Measurements from ENCODE around the gene TENM3.

The TENM3 gene

GRCh38 chr4:182705389-182705788 is 462.2 kb downstream of the TENM3 start:
- H3K4me3 ChIP-seq (ENCODE audit: low read depth, low read length): no peak overlapping the region
- TF ChIP-seq, protein P1, sequence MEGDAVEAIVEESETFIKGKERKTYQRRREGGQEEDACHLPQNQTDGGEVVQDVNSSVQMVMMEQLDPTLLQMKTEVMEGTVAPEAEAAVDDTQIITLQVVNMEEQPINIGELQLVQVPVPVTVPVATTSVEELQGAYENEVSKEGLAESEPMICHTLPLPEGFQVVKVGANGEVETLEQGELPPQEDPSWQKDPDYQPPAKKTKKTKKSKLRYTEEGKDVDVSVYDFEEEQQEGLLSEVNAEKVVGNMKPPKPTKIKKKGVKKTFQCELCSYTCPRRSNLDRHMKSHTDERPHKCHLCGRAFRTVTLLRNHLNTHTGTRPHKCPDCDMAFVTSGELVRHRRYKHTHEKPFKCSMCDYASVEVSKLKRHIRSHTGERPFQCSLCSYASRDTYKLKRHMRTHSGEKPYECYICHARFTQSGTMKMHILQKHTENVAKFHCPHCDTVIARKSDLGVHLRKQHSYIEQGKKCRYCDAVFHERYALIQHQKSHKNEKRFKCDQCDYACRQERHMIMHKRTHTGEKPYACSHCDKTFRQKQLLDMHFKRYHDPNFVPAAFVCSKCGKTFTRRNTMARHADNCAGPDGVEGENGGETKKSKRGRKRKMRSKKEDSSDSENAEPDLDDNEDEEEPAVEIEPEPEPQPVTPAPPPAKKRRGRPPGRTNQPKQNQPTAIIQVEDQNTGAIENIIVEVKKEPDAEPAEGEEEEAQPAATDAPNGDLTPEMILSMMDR (IDR thresholded peaks at IDR 0.05; ENCODE audit: low read depth, low read length): no peak

DNA sequence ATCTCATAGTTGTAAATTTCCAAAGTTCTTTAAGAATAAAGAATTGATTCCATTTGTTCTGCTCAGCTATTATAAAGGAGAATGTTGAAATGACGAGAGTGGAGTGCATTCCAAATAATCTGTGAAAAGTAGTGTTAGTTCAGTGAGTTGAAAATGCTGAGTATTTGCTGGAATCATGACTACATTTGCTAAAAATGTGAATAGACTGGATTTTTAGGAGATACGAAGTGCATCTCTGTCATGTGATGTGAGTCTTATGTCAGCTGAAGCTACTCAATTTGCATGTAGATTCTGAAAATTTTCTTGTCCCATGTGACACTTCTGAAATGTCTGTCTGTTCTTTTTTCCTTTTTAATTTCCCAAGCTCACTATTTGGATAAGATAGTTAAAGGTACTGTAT is 468.0 kb downstream of the TENM3 start:
- TF ChIP-seq, protein P1 (IDR thresholded peaks at IDR 0.05; ENCODE audit: low read depth, low read length): no peak
- H3K4me3 ChIP-seq (ENCODE audit: low read depth, low read length): no peak overlapping the region

GRCh38 chr4:182715548-182715947 is 472.3 kb downstream of the TENM3 start:
- no peak overlapping the region for H3K4me3 ChIP-seq (ENCODE audit: low read depth, low read length)
- TF ChIP-seq, protein P1 (IDR thresholded peaks at IDR 0.05; ENCODE audit: low read depth, low read length): no peak

DNA sequence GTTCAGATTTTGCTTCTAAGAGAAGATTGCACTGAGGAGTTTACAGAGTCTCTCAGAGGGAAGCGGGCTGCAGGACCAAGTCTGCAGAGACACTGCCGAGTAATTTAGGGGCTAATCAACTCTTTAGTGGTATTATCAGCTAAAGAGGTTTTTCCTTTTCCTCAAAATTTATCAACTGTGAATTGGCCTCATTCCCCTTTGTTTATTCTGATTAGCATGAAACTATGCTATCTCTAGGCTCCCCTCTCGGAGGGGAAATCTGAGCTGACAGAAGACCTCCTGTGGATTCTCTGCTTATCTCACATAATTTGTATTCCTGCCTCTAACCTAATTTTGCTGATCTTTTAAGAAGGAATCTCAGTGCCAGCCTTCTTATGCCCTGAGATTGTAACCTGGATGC is 473.0 kb downstream of the TENM3 start:
- H3K4me3 ChIP-seq (ENCODE audit: low read depth, low read length): no peak overlapping the region
- TF ChIP-seq, protein P1 (IDR thresholded peaks at IDR 0.05; ENCODE audit: low read depth, low read length): no peak

DNA sequence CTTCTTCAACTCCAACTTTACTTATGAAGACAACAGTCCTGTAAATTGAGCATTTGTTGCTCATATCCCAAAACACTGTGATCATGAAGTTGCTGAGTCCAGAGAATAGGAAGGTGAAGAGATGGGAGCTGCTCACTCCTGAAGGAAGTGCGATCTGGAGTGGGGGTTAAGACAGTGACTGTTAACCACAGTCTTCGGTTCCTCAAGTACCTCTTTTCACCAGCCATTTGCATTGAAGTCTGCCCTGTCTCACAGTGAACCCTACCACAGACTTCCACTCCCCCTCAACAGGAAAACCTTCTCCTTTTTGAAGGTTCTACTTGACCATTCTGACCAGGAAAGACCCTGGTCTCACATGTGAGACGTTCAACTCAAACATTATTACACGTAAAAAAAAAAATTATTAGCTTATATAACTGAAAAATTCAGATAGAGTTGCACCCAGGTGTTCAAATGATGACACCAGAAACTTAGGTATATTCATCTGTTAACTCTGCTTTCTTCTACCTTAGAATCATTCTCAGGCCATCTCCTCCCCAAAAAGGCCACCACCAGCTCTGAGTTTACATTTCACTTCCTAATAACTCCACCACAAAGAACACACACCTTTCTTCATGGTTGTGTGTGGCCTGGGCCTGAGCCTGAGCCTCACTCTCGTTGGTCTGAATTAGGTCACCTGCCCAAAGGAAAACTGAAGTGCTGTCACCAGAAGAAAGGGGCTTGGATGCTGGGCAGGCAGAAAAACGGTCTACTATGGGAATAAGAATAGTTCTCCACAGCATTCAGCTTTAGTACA is 474.8 kb downstream of the TENM3 start:
- H3K4me3 ChIP-seq (ENCODE audit: low read depth, low read length): no peak overlapping the region
- TF ChIP-seq, protein P1 (IDR thresholded peaks at IDR 0.05; ENCODE audit: low read depth, low read length): no peak

- H3K4me3 ChIP-seq (ENCODE audit: low read depth, low read length): no peak overlapping the region
- TF ChIP-seq, protein P1 (IDR thresholded peaks at IDR 0.05; ENCODE audit: low read depth, low read length): no peak
These were observed 481.2 kb downstream of the TENM3 start for GRCh38 chr4:182724414-182724813.

GRCh38 chr4:182729516-182729915 is 486.3 kb downstream of the TENM3 start:
- no peak overlapping the region for H3K4me3 ChIP-seq (ENCODE audit: low read depth, low read length)
- TF ChIP-seq, protein P1 (IDR thresholded peaks at IDR 0.05; ENCODE audit: low read depth, low read length): no peak
